GM21526 (cell line): ENCODE measurements around the gene GPR183.
"Not testable (repeated sequence)": the region's sequence is repeated elsewhere in the genome, so short reads cannot be mapped to it uniquely, and the experiment has no call there.

Source experiments
- ATAC-seq: cut with Tn5 transposase; IDR thresholded peaks from one replicate; pipeline ENCODE4 v1.9.1; 2021; ENCODE audit warnings: moderate library complexity; ENCODE audit not compliant: unreplicated experiment, low FRiP score

The GPR183 gene

GRCh38 chr13:99254830-99255229, 52.4 kb downstream of the GPR183 start:
- no peak for ATAC-seq

GRCh38 chr13:99251921-99252320, 55.3 kb downstream of the GPR183 start:
- ATAC-seq: no peak

- no peak for ATAC-seq
These were observed 56.0 kb downstream of the GPR183 start for GRCh38 chr13:99250982-99251825.

- ATAC-seq: not testable (repeated sequence)
These were observed 57.6 kb downstream of the GPR183 start for GRCh38 chr13:99249606-99250005.

- ATAC-seq: not testable (repeated sequence)
These were observed 58.0 kb downstream of the GPR183 start for GRCh38 chr13:99249178-99249577.

- no peak for ATAC-seq
These were observed 61.1 kb downstream of the GPR183 start for GRCh38 chr13:99246100-99246499.
